ENCODE data around the gene RXRA.

Gene RXRA

DNA sequence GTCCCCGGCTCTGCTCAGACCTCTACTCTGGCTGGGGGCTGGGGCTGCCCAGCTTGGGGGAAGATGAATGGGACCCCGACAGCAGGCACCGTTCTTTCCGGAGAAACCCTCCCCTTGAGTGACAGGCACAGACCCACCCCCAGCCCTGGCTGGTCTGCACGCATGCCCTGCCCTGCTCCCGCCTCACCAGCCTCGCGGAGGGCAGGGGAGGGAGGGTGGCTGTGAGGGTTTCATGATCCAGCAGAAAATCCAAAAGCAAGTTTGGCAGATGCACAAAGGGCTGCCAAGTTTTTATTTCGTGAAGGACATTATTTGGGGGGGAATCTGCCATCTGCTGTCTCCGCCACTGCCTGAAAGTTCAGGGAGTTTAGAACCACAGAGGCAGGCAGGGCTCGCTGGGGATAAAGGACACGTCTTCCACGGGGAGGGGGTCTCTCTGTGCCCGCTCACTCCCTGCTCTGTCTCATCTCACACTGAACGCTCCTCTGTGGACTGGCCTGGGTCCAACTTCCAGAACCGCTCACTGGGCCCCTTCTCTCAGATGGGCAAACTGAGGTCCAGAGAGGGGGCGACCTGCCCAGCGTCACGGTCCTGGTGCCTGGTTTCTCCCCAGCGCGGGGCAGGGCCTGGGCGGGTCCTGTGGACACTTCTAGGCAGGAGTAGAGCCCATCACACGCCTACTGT is 92.9 kb downstream of the RXRA start:
- DNase-seq (ENCODE audit: low read depth) = no peak

DNA sequence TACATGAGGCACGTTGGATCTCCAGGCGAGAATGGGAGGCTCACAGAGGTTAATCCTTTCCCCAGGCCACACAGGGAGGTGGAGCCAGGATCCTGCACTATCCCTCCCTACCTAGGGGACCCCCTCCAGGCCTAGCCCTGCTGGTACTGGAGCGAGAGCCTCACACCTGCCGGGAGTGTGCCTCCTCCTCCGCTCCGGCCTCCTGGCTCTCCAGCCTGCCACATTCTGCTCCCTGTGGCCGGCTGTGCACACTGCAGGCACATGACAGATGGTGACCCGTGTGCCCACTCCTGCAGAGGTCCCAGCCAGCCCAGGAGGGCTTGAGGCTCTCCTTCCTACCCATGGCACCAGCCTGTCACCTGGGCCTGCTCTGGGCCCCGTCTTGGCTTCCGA is 93.4 kb downstream of the RXRA start:
- no peak for DNase-seq (ENCODE audit: low read depth)

DNA sequence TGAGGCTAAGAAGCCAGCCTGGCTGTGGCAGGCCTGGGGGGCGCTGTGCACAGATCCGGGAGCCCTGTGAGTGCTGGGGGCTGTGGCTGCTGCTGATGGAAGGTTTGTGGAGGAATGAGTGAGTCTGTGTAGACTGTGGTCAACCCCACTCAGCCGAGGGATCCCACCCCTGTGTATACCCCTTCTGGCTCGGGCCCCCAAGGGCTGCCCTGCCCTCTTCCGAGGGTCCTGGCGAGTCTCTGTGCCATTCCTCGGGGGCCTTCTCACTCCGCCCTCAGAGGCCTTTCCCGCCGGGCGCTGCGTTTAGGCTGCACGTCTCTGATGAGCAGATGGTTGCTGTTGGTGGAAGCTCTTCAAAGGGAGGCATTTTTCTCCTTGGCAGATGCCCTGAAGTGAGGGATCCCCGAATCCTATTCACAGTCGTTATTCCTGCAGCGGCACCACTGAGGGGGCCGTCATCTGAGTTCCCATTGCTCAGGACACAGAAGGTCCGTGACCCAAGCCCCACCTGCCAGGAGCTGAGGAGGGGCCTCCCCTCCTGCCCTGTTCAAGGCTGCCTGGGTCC is 94.1 kb downstream of the RXRA start:
- no peak for DNase-seq (ENCODE audit: low read depth)

DNA sequence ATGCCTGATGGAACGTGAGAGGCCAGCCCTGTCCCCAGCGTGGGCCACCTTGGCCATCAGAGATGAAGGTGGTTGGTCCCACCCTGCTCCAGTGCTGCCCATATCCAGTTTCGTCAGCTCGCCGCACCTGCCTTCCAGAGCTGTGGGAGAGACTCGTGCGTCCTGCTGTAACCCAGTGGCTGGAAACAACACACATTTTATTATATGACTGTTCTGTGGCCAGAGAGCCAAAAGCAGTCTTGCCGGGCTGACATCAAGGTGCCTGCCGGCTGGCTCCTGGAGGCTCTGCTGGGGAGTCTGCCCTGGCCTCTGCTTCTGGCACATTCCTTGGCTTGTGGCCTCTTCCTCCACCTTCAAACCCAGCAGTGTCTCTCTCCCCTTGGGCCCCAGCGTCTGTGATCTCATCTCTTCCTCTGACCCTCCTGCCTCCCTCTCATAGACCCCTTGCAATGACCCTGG is 94.7 kb downstream of the RXRA start:
- DNase-seq (ENCODE audit: low read depth) = no peak

DNA sequence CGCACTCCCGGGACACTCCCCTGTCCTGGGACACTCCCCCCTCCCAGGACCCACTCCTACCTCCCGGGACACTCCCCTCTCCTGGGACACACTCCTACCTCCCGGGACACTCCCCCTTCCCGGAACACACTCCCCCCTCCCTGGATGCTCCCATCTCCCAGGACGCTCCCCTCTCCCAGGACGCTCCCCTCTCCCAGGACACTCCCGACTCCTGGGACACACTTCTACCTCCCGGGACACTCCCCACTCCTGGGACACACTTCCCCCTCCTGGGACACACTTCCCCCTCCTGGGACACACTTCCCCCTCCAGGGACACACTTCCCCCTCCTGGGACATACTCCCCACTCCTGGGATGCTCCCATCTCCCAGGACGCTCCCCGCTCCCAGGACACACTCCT is 95.6 kb downstream of the RXRA start:
- DNase-seq (ENCODE audit: low read depth) = no peak

DNA sequence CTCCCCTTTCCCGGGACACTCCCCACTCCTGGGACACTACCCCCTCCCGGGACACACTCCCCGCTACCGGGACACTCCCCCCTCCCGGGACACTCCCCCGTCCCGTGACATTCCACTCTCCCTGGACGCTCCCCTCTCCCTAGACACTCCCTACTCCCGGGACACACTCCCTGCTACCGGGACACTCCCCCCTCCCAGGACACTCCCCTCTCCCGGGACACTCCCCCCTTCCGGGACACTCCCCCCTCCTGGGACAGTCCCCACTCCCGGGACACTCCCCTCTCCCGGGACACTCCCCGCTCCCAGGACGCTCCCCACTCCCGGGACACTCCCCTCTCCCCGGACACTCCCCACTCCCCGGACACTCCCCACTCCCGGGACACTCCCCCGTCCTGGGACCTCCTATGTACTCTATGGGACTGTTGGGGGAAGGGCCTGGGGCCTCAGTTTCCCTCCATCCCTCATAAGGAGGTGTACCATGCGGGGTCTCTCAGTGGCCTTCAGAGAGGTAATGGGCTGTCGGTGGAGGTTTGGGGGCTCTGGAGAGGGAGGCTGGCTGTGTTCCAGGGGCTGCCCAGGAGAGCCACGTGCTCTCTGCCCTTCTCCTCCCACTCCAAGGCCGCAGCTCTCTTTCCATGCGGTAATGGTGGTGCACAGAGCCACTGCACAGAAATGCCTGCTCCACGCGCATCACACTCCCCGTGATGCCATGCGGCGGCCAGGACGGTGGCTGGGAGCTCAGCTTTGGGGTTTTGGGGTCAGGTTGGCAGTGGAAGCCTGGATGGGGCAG is 96.2 kb downstream of the RXRA start:
- DNase-seq (ENCODE audit: low read depth) = no peak

DNA sequence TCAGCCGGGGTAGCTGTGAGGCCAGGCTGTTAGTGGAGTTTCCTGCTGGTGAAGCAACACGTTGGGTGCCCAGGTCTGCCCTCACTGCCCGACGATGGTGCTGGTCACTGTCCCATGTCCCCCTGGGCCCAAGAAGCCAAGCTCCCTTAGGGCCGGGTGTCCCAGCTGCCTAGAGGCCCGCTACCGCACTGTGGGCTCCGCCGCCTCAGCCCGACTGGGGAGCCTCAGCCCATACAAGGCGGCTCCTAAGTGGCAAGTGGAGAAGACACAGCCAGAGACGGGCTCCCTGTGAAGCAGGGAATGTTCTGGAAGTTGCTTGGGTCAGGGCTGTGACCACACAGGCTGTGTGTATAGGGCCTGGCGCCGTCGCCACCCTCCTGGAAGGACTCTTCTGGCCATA is 96.9 kb downstream of the RXRA start:
- DNase-seq (ENCODE audit: low read depth) = no peak

DNA sequence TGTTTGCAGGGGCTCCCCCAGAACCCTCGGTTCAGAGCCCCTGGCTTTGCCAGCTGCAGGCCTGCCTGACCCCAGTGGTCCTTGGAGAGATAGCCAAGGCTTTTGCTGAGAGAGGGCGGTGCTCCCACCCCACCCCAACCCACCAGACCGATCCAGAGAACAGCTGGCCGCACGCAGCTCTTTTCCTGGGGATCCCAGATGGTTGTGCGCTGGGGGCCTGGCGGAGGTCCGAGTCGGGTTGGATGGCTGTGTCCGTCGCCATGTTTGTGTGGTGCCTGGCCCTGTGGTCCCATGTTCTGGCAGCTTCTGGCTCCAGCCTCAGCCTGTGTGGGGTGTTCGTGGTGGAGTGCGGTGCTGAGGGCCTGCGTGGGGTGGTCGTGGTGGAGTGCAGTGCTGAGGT is 97.5 kb downstream of the RXRA start:
- no peak for DNase-seq (ENCODE audit: low read depth)

DNA sequence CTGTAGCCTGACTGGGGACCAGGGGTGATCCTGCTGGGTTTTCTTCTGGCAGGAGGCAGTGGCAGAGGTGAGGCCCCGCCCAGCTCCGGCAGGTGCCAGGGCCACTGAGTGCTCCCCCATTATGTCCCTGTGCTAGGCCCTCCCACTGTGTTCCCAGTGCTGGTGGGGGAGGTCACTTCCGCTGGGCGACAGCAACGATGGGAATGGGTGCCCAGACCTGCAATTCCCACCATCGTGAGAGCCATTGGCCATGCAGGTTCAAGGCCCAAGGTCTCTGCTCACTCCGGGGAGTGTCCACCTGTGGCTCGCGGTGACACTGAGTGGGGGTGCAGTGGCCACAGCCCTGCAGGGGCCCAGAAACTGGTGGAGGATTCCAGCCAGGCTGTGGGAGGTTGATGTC is 98.6 kb downstream of the RXRA start:
- no peak for DNase-seq (ENCODE audit: low read depth)

DNA sequence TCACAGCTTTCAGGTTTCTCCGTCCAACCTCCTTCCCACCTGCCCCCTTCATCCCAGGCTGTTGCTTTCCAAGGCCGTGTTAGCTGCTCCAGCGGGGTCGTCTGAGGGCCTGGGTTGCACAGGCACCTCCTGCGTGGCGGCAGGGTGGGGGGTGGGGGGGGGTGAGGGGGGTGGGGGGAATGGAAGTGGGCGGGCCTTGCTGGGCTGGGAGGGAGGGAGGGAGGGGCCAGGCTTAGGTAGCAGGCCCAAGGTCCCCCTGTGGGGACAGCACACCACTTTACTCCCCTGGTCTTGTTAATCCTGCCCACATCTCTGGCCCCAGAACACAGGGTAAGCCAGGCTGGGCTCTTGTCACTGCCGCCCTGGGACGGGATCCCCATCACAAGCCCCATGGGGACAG is 99.1 kb downstream of the RXRA start:
- DNase-seq (ENCODE audit: low read depth) = no peak

DNA sequence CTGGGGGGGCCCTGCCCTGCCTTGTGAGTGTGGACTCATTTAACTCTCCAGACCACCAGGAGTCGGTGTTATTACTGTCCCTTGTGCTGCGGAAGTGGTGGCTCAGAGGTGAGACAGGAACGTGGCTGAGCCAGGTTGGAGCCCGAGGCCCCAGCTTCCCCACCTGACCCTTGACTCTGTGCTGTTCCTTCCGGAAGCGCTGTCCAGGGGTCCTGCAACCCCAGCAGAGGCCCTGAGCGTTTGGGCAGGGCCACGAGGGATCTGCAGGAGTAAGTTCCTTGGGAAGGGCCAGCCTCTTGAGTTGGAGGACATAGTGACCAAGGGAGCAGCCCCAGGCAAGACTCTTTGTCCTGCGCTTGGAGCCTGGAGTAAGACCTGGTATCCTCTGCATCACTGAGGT is 99.6 kb downstream of the RXRA start:
- no peak for DNase-seq (ENCODE audit: low read depth)

DNA sequence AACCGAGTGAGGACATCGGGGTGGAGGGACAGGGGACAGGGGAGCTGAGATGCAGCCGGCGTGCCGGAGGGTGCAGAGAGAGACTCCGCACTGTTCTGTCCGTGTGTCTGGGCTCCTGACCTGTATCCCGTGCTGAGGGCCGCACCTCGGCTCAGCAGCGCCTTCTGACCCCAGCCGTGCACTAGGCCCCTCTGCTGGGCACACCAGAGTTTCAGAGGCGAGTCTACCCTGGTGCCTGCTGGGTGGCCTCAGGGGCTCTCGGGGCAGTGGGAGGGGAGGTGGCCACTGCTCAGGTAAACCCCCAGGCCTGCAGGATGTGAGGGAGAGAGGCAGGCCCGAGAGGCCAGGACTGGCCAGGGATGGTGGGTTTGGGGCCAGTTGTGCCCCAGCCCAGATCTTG is 100.2 kb downstream of the RXRA start:
- DNase-seq (ENCODE audit: low read depth) = no peak

DNA sequence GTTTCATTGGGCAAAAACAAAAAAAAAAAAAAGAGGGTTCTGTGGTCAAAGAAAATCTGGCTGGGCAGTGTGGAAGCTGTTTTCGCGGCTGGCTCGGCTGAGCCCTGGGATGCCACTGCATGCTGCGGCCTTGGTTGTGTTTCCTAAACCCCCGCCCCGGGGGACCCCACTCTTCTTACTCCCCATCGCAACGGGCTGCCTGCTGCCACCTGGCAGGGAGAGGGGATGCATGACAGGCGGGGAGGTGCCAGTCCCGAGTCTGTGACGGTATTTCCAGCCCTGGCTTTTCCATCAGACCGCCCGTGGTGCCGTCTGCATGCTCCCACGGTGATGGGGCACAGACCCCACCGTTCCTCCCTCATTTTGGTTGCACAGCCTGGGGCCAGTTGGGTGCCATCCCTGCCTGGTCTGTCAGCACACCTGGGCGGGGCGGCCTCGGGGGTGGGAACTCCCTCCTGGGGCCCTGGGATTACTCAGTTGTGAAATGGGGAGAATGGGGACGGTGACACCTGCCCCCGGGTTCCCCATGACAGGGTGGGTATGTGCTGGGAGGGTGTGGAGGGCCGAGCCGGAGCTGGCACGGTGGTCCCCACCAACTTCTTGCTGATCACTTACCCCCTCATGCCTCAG is 101.0 kb downstream of the RXRA start:
- no peak for DNase-seq (ENCODE audit: low read depth)

DNA sequence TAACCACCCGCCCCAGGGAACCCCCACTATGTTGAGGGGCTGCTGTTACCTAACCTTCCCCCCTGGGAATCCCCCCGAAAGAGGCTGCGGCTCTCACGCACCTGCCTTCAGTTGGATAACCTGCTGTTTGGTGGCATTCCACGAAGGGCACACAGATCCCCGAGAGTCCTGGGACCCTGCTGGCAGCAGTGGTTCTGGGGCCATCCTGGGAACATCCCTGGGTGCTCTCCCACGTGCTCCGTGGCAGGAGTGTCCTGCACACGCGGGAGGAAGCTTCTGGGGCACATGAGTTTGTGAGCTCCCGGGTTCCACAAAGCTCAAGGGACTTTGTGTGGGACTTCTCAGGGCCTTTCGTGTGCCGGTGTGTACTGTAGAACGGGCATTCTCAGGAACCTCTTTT is 102.3 kb downstream of the RXRA start:
- no peak for DNase-seq (ENCODE audit: low read depth)

DNA sequence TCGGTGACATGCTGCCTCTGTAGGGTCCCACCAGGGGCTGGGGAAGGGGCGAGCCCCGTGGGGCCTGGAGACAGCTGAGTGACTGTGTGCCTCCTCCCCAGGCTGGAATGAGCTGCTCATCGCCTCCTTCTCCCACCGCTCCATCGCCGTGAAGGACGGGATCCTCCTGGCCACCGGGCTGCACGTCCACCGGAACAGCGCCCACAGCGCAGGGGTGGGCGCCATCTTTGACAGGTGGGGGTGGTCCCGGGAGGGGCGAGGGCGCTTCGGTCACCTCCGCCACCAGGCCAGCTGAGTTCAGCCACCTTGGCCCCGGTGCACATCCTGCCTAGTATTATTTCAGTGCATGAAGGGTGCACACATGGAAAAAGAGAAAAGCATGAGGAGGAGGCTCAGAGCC is 102.8 kb downstream of the RXRA start:
- DNase-seq (ENCODE audit: low read depth) = no peak

DNA sequence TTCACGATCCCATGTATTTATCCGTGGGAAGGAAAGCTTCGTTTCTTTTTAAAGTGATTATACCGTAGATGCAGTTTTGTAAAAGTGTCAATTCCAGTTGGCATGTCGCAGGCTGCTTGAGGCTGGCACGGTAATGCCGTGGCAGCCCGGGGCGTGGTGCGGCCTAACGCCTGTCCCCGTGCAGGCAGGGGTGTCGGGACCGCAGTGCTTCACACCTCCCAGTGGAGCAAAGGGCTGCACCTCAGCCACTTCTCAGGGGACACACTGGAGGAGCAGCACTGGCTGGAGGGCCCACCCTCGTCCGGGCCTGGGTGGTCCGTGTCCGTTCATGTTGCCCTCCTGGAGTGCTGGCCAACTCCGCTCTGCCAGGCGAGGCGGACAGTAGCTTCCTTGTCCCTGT is 103.2 kb downstream of the RXRA start:
- no peak for DNase-seq (ENCODE audit: low read depth)

DNA sequence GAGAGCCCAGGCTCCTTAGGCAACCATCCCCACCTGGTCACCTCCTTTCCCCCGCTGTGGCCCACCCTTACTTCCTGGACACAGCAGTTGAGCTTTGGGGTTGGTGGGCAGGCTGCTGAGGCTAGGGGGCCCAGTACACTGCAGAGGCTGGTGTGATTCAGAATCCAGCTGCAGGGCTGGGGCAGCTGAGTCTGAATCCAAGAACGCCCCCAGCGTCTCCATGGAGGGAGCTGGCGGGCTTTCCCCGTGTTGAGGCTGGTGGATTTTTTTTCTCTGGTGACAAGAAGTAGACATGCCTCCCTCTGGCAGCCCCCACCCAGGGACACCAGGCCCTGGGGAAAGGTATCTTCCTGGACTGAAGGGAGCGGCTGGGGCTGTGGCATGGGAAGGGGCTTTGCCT is 104.8 kb downstream of the RXRA start:
- no peak for DNase-seq (ENCODE audit: low read depth)

DNA sequence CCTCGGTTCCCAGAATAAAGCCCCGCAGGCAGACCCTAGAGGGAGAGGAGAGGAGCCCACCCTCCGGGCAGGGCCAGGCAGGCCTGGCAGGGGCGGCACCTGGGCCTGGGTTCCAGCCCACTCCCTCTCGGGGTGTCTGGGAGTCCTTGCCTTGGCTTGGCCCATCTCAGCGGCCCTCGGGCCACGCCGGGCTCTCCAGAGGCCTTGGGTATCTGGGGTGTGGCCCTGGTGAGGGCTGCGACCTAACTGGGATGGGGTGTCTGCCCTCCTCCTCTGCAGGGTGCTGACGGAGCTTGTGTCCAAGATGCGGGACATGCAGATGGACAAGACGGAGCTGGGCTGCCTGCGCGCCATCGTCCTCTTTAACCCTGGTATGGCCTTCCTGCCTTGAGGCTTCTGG is 105.4 kb downstream of the RXRA start:
- no peak for DNase-seq (ENCODE audit: low read depth)

DNA sequence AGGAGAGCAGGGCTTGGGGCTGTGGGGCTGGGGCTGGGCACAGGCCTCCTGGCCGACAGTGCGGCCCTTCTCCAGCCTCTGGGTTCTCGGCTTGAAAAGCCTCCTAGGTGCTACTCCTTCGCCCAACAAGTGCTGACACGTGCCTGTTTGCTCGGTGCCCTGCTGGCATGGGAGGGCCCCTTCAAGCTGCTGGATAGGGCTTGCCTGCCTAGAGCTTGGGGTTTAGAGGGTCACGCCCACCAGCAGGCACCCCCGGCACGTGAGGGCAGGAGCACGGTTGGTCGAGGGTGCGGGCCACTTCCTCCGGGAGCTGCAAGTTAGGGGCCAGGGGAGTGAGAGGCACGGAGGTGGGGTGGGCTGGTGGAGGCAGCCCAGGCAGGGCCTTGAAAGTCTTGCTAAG is 106.2 kb downstream of the RXRA start:
- no peak for DNase-seq (ENCODE audit: low read depth)

DNA sequence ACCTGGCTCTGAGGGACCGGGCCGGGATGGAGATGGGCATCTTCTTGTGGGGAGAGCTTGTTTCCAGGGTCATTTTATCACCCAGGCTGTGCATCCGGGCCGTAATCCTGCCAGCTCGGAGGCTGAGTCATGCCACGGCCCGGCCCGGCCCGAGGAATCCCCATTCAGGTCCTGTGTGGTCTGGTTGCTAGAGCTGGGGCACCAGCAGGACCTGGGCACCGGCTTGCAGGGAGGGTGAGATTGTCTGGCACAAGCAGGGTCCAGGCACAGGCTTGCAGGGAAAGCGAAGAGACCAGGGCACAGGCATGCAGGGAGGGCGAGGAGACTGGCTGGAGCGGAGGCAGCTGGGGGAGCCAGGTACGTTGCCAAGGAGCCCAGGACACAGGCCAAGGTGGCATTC is 106.8 kb downstream of the RXRA start:
- no peak for DNase-seq (ENCODE audit: low read depth)

DNA sequence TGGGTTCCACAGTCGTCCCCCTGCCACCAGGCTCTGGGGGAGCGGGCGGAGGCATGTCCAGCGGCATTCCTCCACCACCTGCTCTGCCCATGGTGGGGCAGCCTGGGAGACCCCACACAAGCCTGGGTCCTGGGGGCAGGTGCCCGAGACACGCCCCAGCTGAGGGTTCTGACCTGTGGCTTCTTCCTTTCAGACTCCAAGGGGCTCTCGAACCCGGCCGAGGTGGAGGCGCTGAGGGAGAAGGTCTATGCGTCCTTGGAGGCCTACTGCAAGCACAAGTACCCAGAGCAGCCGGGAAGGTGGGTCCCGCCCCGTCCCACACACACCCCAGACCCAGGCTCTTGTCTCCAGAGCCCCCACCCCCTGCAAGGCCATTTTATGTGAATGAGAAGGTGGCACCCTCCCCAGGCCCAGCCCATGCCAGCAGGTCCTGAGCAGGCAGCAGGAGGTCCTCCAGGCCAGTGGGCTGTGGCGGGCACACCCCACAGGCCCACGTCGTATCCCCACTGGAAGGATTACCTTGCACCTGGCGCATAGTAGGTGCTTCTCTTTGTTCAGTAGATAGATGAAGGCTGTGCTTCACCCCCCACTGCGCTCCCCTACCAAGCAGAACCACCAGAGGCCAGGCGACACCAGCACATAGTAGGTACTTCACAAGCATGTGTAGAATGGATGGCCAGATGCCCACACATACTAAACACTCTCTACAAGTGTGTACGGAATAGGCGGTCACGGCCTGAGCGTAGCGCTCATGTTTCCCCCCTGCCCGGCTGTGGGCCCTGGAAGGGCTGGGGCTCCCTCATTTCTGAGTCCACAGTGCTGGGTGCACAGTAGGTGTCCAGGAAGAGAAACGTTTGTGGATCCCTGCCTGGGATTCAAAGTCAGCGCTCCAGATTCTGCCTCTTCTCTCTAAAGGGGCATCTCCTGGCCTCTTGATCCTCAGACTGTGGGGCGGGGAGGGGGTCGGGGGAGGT is 107.9 kb downstream of the RXRA start:
- DNase-seq (ENCODE audit: low read depth) = no peak

All from fibroblast of the conjunctiva (primary cell).